Astrocyte (in vitro differentiated cells and primary cell): ENCODE measurements around the gene PIAS2. TPM values are rescaled to one million over a fixed set of nuclear protein-coding genes. Genes with fewer than 3 reads are reported as not detected.

Experiments
- DNase-seq: peaks from one replicate; pipeline ENCODE4 v3.0.0-alpha.2; 2010; ENCODE audit warnings: low read depth
- FAIRE-seq: peaks from 2 replicates; lab custom pipeline; 2011; peaks lifted over from hg19 to GRCh38; lab: Jason Lieb, UNC
- H2AFZ ChIP-seq: 2 replicates; pipeline ENCODE4 v1.6.0; 2012; ENCODE audit warnings: low read depth, low read length, inconsistent platforms
- H3K27ac ChIP-seq: 2 replicates; pipeline ENCODE4 v1.5.1; 2011; ENCODE audit warnings: low read depth, low read length, inconsistent platforms
- H3K27me3 ChIP-seq: 2 replicates; pipeline ENCODE4 v1.6.0; 2011; ENCODE audit warnings: low read length, inconsistent platforms; ENCODE audit not compliant: insufficient read depth
- H3K36me3 ChIP-seq: 2 replicates; pipeline ENCODE4 v1.5.1; 2011; ENCODE audit warnings: low read length, inconsistent platforms; ENCODE audit not compliant: insufficient read depth
- H3K4me1 ChIP-seq: 2 replicates; pipeline ENCODE4 v1.5.1; 2011; ENCODE audit warnings: low read length, inconsistent platforms; ENCODE audit not compliant: insufficient read depth
- H3K4me2 ChIP-seq: 2 replicates; pipeline ENCODE4 v1.6.0; 2012; ENCODE audit warnings: low read length, inconsistent platforms
- H3K4me3 ChIP-seq: 2 replicates; pipeline ENCODE4 v1.5.1; 2011; ENCODE audit warnings: low read depth, mild to moderate bottlenecking, low read length, inconsistent platforms; ENCODE audit not compliant: insufficient read depth
- H3K79me2 ChIP-seq: 2 replicates; pipeline ENCODE4 v1.6.0; 2012; ENCODE audit warnings: mild to moderate bottlenecking, low read length, inconsistent platforms; ENCODE audit not compliant: insufficient read depth
- H3K9ac ChIP-seq: 2 replicates; pipeline ENCODE4 v1.6.0; 2012; ENCODE audit warnings: mild to moderate bottlenecking, low read length, inconsistent platforms
- H3K9me3 ChIP-seq: 2 replicates; pipeline ENCODE4 v1.5.1; 2012; ENCODE audit warnings: low read depth, mild to moderate bottlenecking, low read length, inconsistent platforms; ENCODE audit not compliant: insufficient read depth
- H4K20me1 ChIP-seq: 2 replicates; pipeline ENCODE4 v1.6.0; 2012; ENCODE audit warnings: low read length, inconsistent platforms; ENCODE audit not compliant: insufficient read depth
- H3K27ac Mint-ChIP-seq: one replicate; pipeline ENCODE4 v1.8.0; 2021; ENCODE audit warnings: mild to moderate bottlenecking, mixed read lengths; ENCODE audit not compliant: unreplicated experiment
- H3K27me3 Mint-ChIP-seq: one replicate; pipeline ENCODE4 v1.8.0; 2021; ENCODE audit warnings: low read depth, mixed read lengths; ENCODE audit not compliant: unreplicated experiment
- H3K36me3 Mint-ChIP-seq: one replicate; pipeline ENCODE4 v1.8.0; 2021; ENCODE audit warnings: low read depth, mixed read lengths; ENCODE audit not compliant: unreplicated experiment
- H3K4me1 Mint-ChIP-seq: one replicate; pipeline ENCODE4 v1.8.0; 2021; ENCODE audit warnings: low read depth, mixed read lengths; ENCODE audit not compliant: unreplicated experiment
- H3K4me3 Mint-ChIP-seq: one replicate; pipeline ENCODE4 v1.8.0; 2021; ENCODE audit warnings: mild to moderate bottlenecking, moderate library complexity, mixed read lengths; ENCODE audit not compliant: unreplicated experiment
- H3K9me3 Mint-ChIP-seq: one replicate; pipeline ENCODE4 v1.8.0; 2021; ENCODE audit warnings: mild to moderate bottlenecking, mixed read lengths; ENCODE audit not compliant: unreplicated experiment
- CTCF ChIP-seq: IDR thresholded peaks from 2 replicates; pipeline ENCODE4 v1.5.1; 2011; ENCODE audit warnings: low read depth, mild to moderate bottlenecking, inconsistent platforms, low read length, moderate library complexity; ENCODE audit not compliant: insufficient read depth
- EZH2 ChIP-seq: IDR thresholded peaks from 2 replicates; pipeline ENCODE4 v1.6.1; 2012; ENCODE audit warnings: mild to moderate bottlenecking, low read length, inconsistent platforms; ENCODE audit not compliant: insufficient read depth
- total RNA-seq: library from RNA; stranded (reverse); gene quantifications from 2 replicates; pipeline ENCODE4 v1.2.1, GENCODE V29; 2021

PIAS2 gene
- total RNA-seq, 1 donor from 2014 or later: 29.3 TPM

- peak within 1 kb of the TSS; percentile 90 for H3K4me2 ChIP-seq
- no peaks in the 10 kb centered on the region for H4K20me1 ChIP-seq
- H3K4me1 Mint-ChIP-seq: no peaks in the 10 kb centered on the region
- H3K9ac ChIP-seq: peak within 1 kb of the TSS; percentile 48
- H3K27ac Mint-ChIP-seq: no peak within 1 kb of the TSS
- H3K27ac ChIP-seq: no peak within 1 kb of the TSS
- no peaks in the 10 kb centered on the region for H3K36me3 ChIP-seq
- peak within 1 kb of the TSS; percentile 84 for H3K4me3 Mint-ChIP-seq
- no peaks in the 10 kb centered on the region for H3K36me3 Mint-ChIP-seq
- H3K9me3 Mint-ChIP-seq: no peaks in the 10 kb centered on the region
- peak within 1 kb of the TSS; percentile 46 for H3K4me3 ChIP-seq
- H3K4me1 ChIP-seq: peaks cover 6% of the 10 kb centered on the region
- DNase-seq: no peak
- FAIRE-seq: no peak
- no peaks in the 10 kb centered on the region for H3K79me2 ChIP-seq
- TF ChIP-seq EZH2: peak; percentile 72
- no peak for TF ChIP-seq CTCF
- no peaks in the 10 kb centered on the region for H3K9me3 ChIP-seq
- peak within 1 kb of the TSS; percentile 71 for H2AFZ ChIP-seq
- H3K27me3 ChIP-seq: peaks cover 35% of the 10 kb centered on the region
- H3K27me3 Mint-ChIP-seq: peaks cover 55% of the 10 kb centered on the region
Measured at GRCh38 chr18:46756559-46757201, 160.6 kb downstream of the PIAS2 start, which contains the start of gene ST8SIA5. Gene ST8SIA5 (minus strand): TSS chr18:46757053. CDS start chr18:46756508, 545 bp downstream.

GRCh38 chr18:46756025-46756558 is 161.2 kb downstream of the PIAS2 start:
- Mint-ChIP-seq H3K27me3 (peaks cover 54% of the 10 kb centered on the region), H3K36me3 (no peaks in the 10 kb centered on the region), H3K4me3 (peak overlapping the region; percentile 70), H3K27ac (no peak overlapping the region), H3K9me3 (no peaks in the 10 kb centered on the region), H3K4me1 (no peaks in the 10 kb centered on the region)
- Histone ChIP-seq H3K27ac (no peak overlapping the region), H3K9ac (no peak overlapping the region), H3K4me1 (peaks cover 6% of the 10 kb centered on the region), H3K36me3 (no peaks in the 10 kb centered on the region), H3K79me2 (no peaks in the 10 kb centered on the region), H3K4me2 (peak overlapping the region; percentile 90), H4K20me1 (no peaks in the 10 kb centered on the region), H3K27me3 (peaks cover 35% of the 10 kb centered on the region), H2AFZ (peak overlapping the region; percentile 52), H3K9me3 (no peaks in the 10 kb centered on the region), H3K4me3 (peak overlapping the region; percentile 46)
- DNase-seq (no peak), FAIRE-seq (no peak)
- TF ChIP-seq CTCF (no peak), EZH2 (no peak)
